GM06990 (cell line): ENCODE measurements around the gene CLEC3B.
"Not testable (repeated sequence)": the region's sequence is repeated elsewhere in the genome, so short reads cannot be mapped to it uniquely, and the experiment has no call there.

ENCODE experiments used
- DNase-seq: peaks from one replicate; pipeline ENCODE4 v3.0.0-alpha.2; 2011; ENCODE audit not compliant: insufficient read length; ENCODE audit errors: extremely low read depth
- H3K27me3 ChIP-seq: replicated peaks from 2 replicates; pipeline ENCODE4 v1.6.0; 2011; ENCODE audit warnings: low read length; ENCODE audit not compliant: control insufficient read depth, insufficient read depth
- H3K36me3 ChIP-seq: 2 replicates; pipeline ENCODE4 v1.5.1; 2011; ENCODE audit warnings: low read length; ENCODE audit not compliant: control insufficient read depth, insufficient read depth
- H3K4me3 ChIP-seq: replicated peaks from 2 replicates; pipeline ENCODE4 v1.5.1; 2011; ENCODE audit warnings: low read depth, mild to moderate bottlenecking, control low read depth, low read length
- CTCF ChIP-seq: IDR thresholded peaks from 2 replicates; pipeline ENCODE4 v1.5.1; 2011; ENCODE audit warnings: low read length, control low read depth, mild to moderate bottlenecking, inconsistent platforms; ENCODE audit not compliant: insufficient read depth, poor library complexity, severe bottlenecking

The CLEC3B gene

GRCh38 chr3:45067941-45068340, 41.8 kb downstream of the CLEC3B start:
- no peak for TF ChIP-seq CTCF
- no peak for DNase-seq
- Histone ChIP-seq H3K27me3 (no peaks in the 10 kb centered on the region), H3K36me3 (no peaks in the 10 kb centered on the region), H3K4me3 (no peak overlapping the region)

GRCh38 chr3:45071075-45071474, 45.0 kb downstream of the CLEC3B start:
- Histone ChIP-seq H3K4me3 (no peak overlapping the region), H3K36me3 (no peaks in the 10 kb centered on the region), H3K27me3 (no peaks in the 10 kb centered on the region; the same call in 1 of the 2 replicates)
- no peak for DNase-seq
- no peak for TF ChIP-seq CTCF

DNA sequence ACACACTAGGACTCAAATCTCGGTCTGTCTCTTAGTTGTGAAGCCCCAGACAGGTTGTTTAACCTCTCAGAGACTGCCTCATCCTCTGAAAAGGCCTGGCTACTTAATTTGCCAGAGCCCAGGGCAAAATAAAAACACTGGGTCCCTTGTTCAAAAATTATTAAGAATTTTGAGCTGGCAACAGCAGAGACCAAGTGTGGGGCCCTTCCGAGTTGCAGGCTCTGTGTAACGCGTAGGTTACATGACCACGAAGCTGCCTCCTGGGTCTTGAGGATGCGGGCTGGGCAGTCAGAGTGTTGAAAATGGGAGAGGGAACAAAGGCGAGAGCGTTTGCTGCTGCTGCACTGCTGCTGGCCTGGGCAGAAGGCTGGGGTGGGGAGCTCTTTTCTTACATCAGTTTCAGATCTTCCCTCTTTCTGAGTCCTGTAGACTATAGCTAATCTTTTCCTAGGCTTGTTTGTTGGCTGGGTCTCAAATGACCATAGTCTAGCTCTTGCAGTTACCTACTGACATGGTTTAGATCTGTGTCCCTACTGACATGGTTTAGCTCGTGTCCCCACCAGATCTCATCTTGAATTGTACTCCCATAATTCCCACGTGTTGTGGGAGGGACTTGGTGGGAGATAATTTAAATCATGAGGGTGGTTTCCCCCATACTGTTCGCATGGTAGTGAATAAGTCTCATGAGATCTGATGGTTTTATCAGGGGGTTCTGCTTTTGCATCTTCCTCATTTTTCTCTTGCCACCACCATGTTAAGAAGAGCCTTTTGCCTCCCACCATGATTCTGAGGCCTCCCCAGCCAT, 49.9 kb downstream of the CLEC3B start:
- DNase-seq, result no peak
- TF ChIP-seq CTCF, result no peak
- no peaks in the 10 kb centered on the region for H3K36me3 ChIP-seq
- no peaks in the 10 kb centered on the region; the same call in 1 of the 2 replicates for H3K27me3 ChIP-seq
- H3K4me3 ChIP-seq, result no peak overlapping the region

- not testable (repeated sequence) for H3K27me3 ChIP-seq, DNase-seq, H3K4me3 ChIP-seq, H3K36me3 ChIP-seq
These were observed 52.2 kb downstream of the CLEC3B start for GRCh38 chr3:45078256-45078655.

- no peak for DNase-seq
- no peaks in the 10 kb centered on the region; the same call in 1 of the 2 replicates for H3K27me3 ChIP-seq
- no peaks in the 10 kb centered on the region for H3K36me3 ChIP-seq
- H3K4me3 ChIP-seq, result no peak overlapping the region
- no peak for TF ChIP-seq CTCF
These were observed 52.9 kb downstream of the CLEC3B start for GRCh38 chr3:45078910-45079522.

GRCh38 chr3:45079715-45080114, 53.6 kb downstream of the CLEC3B start:
- Histone ChIP-seq H3K36me3 (no peaks in the 10 kb centered on the region), H3K4me3 (no peak overlapping the region), H3K27me3 (no peaks in the 10 kb centered on the region; the same call in 1 of the 2 replicates)
- TF ChIP-seq CTCF, result no peak
- DNase-seq, result no peak
